ENCODE results near the gene PPP2R5B. TPM values are rescaled to one million over a fixed set of nuclear protein-coding genes. Genes with fewer than 3 reads are reported as not detected.

The PPP2R5B gene
- total RNA-seq, 1 donor from 2014 or later, result 16.9 TPM

GRCh38 chr11:64931290-64931689, 6.8 kb downstream of the PPP2R5B start:
- no peak overlapping the region for H3K4me3 ChIP-seq
- no peak for DNase-seq (ENCODE audit: extremely low spot score in 2 of 2)
- no peaks in the 10 kb centered on the region for H3K27me3 ChIP-seq
- TF ChIP-seq POLR2AphosphoS5 (IDR thresholded peaks at IDR 0.05; ENCODE audit: insufficient read depth in 1 of 2, low read depth in 1 of 2), result no peak
- TF ChIP-seq POLR2A (IDR thresholded peaks at IDR 0.05), result no peak
- TF ChIP-seq CTCF (IDR thresholded peaks at IDR 0.05), result no peak
- no peaks in the 10 kb centered on the region for H3K9me3 ChIP-seq
- peaks cover 5% of the 10 kb centered on the region for H3K4me1 ChIP-seq
- peaks cover 0 to 63% of the 10 kb centered on the region in 2 donors for H3K36me3 ChIP-seq
- H3K27ac ChIP-seq, result no peak overlapping the region
- intact Hi-C loops (cut with DNase I), result no loop called here

- intact Hi-C loops (cut with DNase I), result no loop called here
- Histone ChIP-seq H3K9me3 (no peaks in the 10 kb centered on the region), H3K27ac (no peak overlapping the region), H3K27me3 (no peaks in the 10 kb centered on the region), H3K4me1 (no peaks in the 10 kb centered on the region), H3K4me3 (no peak overlapping the region), H3K36me3 (peaks cover 0 to 60% of the 10 kb centered on the region in 2 donors)
- no peak for DNase-seq (ENCODE audit: extremely low spot score in 2 of 2)
- TF ChIP-seq CTCF (IDR thresholded peaks at IDR 0.05) (no peak), POLR2AphosphoS5 (IDR thresholded peaks at IDR 0.05; ENCODE audit: insufficient read depth in 1 of 2, low read depth in 1 of 2) (no peak), POLR2A (IDR thresholded peaks at IDR 0.05) (no peak)
Observed at GRCh38 chr11:64932324-64932723, 7.8 kb downstream of the PPP2R5B start.

DNA sequence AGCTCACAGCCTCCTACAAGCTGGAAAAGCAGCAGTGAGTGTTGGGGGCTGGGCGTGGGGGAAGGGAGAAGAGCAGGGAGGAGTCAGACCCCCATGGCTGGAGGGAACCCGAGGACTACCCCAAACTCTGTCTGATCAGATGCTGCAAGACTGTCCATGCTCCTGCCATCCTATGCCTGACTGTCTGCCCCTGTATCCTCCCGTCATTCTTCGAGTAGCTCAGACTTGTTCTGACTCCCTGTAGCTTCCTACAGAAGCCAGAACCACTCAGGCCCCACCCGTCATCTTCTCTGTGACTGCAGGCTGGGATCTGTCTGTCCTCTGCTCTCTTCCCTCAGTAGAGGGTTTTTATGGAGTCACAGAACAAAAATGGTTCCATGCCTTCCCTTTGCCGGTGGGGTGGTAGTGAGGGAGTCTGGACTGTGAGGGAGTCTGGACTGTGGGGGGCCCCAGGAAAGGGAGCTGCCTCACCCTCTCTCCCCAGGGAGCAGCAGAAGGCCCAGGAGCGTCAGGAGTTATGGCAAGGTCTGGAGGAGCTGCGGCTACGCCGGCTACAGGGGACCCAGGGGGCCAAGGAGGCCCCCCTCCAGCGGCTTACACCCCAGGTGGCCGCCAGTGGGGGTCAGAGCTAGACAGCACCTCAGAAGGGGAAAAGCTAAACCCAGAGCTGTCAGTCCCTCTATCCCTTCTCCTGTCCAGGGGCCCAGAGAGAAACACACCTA, 8.9 kb downstream of the PPP2R5B start:
- no peak for DNase-seq (ENCODE audit: extremely low spot score in 2 of 2)
- no peaks in the 10 kb centered on the region for H3K9me3 ChIP-seq
- intact Hi-C loops (cut with DNase I), result no loop called here
- no peak overlapping the region for H3K27ac ChIP-seq
- no peak overlapping the region for H3K4me3 ChIP-seq
- H3K36me3 ChIP-seq, result peaks cover 0 to 49% of the 10 kb centered on the region in 2 donors
- no peaks in the 10 kb centered on the region for H3K4me1 ChIP-seq
- no peaks in the 10 kb centered on the region for H3K27me3 ChIP-seq
- no peak for TF ChIP-seq CTCF (IDR thresholded peaks at IDR 0.05)

DNA sequence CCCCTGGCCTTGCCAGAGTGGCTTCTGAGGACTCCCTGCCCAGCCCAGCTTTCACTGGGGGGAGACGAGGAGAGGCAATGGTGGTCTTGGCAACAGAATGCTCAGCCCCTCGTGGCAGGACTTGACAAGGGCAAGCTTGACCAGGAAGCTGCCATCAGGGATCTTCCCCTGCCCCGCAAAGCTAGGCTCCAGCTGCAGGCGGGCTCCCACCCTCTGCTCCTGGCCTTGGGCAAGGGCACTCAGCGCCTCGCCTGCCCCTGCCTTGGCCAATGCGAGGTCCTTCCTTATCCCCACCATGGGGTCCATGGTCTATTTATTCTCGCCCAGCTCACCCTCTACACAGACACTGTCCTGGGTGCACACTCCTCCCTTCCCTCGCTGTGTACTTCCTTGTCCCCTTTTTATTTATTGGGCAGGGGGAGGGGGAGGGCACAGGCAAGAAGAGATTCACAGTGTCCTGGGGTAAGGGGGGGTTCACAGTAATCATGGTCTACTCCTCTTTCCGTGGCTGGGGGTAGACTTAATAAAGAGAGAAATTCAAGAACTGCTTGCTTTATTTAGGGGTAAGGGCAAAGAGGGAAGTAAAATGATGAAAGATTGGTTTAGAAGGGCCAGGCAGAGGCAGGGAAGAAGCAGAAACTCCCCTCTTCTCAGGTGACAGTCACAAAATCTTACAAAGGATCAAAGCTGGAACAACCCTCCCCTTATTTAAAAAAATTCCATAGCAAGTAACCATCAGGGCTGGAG, 9.6 kb downstream of the PPP2R5B start:
- no peak overlapping the region for H3K4me3 ChIP-seq
- H3K9me3 ChIP-seq, result no peaks in the 10 kb centered on the region
- no peaks in the 10 kb centered on the region for H3K27me3 ChIP-seq
- intact Hi-C loops (cut with DNase I), result no loop called here
- H3K36me3 ChIP-seq, result peaks cover 0 to 46% of the 10 kb centered on the region in 2 donors
- H3K27ac ChIP-seq, result no peak overlapping the region
- DNase-seq (ENCODE audit: extremely low spot score in 2 of 2), result no peak
- H3K4me1 ChIP-seq, result no peaks in the 10 kb centered on the region
- TF ChIP-seq POLR2AphosphoS5 (IDR thresholded peaks at IDR 0.05; ENCODE audit: insufficient read depth in 1 of 2, low read depth in 1 of 2) (no peak), POLR2A (IDR thresholded peaks at IDR 0.05) (no peak), CTCF (IDR thresholded peaks at IDR 0.05) (no peak)
